ENCODE measurements around the gene TTYH2. TPM values are rescaled to one million over a fixed set of nuclear protein-coding genes. Genes with fewer than 3 reads are reported as not detected.

Gene TTYH2
- total RNA-seq, 1 experiment from 2014 or later = 0.28 TPM

GRCh38 chr17:74200112-74200511 lies 13.3 kb upstream of the TTYH2 start:
- no peaks in the 10 kb centered on the region for H3K9me3 Mint-ChIP-seq (ENCODE audit: low read depth, unreplicated experiment)
- intact Hi-C loops (cut with micrococcal nuclease; ENCODE audit: unreplicated experiment) = no loop called here
- H3K27me3 Mint-ChIP-seq (ENCODE audit: unreplicated experiment) = peaks cover 85% of the 10 kb centered on the region
- H3K27ac Mint-ChIP-seq (ENCODE audit: unreplicated experiment) = no peak overlapping the region
- TF ChIP-seq, protein P1, sequence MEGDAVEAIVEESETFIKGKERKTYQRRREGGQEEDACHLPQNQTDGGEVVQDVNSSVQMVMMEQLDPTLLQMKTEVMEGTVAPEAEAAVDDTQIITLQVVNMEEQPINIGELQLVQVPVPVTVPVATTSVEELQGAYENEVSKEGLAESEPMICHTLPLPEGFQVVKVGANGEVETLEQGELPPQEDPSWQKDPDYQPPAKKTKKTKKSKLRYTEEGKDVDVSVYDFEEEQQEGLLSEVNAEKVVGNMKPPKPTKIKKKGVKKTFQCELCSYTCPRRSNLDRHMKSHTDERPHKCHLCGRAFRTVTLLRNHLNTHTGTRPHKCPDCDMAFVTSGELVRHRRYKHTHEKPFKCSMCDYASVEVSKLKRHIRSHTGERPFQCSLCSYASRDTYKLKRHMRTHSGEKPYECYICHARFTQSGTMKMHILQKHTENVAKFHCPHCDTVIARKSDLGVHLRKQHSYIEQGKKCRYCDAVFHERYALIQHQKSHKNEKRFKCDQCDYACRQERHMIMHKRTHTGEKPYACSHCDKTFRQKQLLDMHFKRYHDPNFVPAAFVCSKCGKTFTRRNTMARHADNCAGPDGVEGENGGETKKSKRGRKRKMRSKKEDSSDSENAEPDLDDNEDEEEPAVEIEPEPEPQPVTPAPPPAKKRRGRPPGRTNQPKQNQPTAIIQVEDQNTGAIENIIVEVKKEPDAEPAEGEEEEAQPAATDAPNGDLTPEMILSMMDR (IDR thresholded peaks at IDR 0.05; ENCODE audit: unreplicated experiment) = no peak
- H3K4me1 Mint-ChIP-seq (ENCODE audit: low read depth, unreplicated experiment) = peaks cover 13% of the 10 kb centered on the region
- CTCF ChIA-PET = interaction anchor here (0.9 to 2.0 kb wide), 7 partner anchors 9 to 110 kb away, joined by 3 to 21 read pairs (median 3); partner anchors contain the start of gene TTYH2
- no peak for DNase-seq
- peaks cover 23% of the 10 kb centered on the region for H3K36me3 Mint-ChIP-seq (ENCODE audit: insufficient read depth, unreplicated experiment)
- peak overlapping the region; percentile 33 for H3K4me3 Mint-ChIP-seq (ENCODE audit: low read depth, unreplicated experiment)
- no TSS peak for BruUV-seq (replicated peaks)

- peaks cover 35% of the 10 kb centered on the region for H3K36me3 Mint-ChIP-seq (ENCODE audit: insufficient read depth, unreplicated experiment)
- TF ChIP-seq, protein P1 (IDR thresholded peaks at IDR 0.05; ENCODE audit: unreplicated experiment) = no peak
- peaks cover 74% of the 10 kb centered on the region for H3K27me3 Mint-ChIP-seq (ENCODE audit: unreplicated experiment)
- BruUV-seq (replicated peaks) = no TSS peak
- peaks cover 20% of the 10 kb centered on the region for H3K4me1 Mint-ChIP-seq (ENCODE audit: low read depth, unreplicated experiment)
- no peak overlapping the region for H3K27ac Mint-ChIP-seq (ENCODE audit: unreplicated experiment)
- H3K9me3 Mint-ChIP-seq (ENCODE audit: low read depth, unreplicated experiment) = no peaks in the 10 kb centered on the region
- H3K4me3 Mint-ChIP-seq (ENCODE audit: low read depth, unreplicated experiment) = no peak overlapping the region
- CTCF ChIA-PET = interaction anchor here (2.0 kb wide), 1 partner anchor 111 kb away, joined by 21 read pairs; no protein-coding TSS in a partner anchor
- DNase-seq = no peak
- intact Hi-C loops (cut with micrococcal nuclease; ENCODE audit: unreplicated experiment) = no loop called here
These were observed 12.1 kb upstream of the TTYH2 start for GRCh38 chr17:74201250-74201649.

DNA sequence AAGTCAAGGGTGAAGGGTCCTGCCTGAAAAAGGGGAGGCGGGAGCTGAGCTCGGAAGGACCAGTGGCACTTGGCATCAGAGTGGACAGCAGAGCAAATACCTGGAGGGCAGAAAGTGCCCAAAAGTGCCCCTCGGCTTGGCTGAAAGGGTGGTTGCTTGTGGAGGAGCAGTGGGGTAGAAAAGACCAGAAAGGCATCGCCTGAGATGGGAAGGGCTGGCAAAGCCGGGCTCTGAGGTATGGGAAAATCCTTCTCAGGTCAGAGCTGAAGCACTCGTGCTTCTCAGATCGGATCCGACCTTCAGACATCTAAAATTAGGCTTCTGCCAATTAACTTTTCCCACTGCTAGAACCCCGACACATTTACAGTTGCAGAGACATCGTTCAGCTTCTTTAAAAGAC lies 11.4 kb upstream of the TTYH2 start:
- no TSS peak for BruUV-seq (replicated peaks)
- TF ChIP-seq, protein P1 (IDR thresholded peaks at IDR 0.05; ENCODE audit: unreplicated experiment) = no peak

GRCh38 chr17:74202938-74203337 lies 10.4 kb upstream of the TTYH2 start:
- Mint-ChIP-seq H3K36me3 (ENCODE audit: insufficient read depth, unreplicated experiment) (peaks cover 48% of the 10 kb centered on the region), H3K27ac (ENCODE audit: unreplicated experiment) (peak overlapping the region; percentile 100), H3K4me3 (ENCODE audit: low read depth, unreplicated experiment) (peak overlapping the region; percentile 96), H3K27me3 (ENCODE audit: unreplicated experiment) (peaks cover 57% of the 10 kb centered on the region), H3K4me1 (ENCODE audit: low read depth, unreplicated experiment) (peaks cover 26% of the 10 kb centered on the region), H3K9me3 (ENCODE audit: low read depth, unreplicated experiment) (no peaks in the 10 kb centered on the region)
- BruUV-seq (replicated peaks) = no TSS peak
- no peak for DNase-seq
- CTCF ChIA-PET = interaction anchor here (1.0 kb wide), 1 partner anchor 10 kb away, joined by 3 read pairs; no protein-coding TSS in a partner anchor
- intact Hi-C loops (cut with micrococcal nuclease; ENCODE audit: unreplicated experiment) = no loop called here
- TF ChIP-seq, protein P1 (IDR thresholded peaks at IDR 0.05; ENCODE audit: unreplicated experiment) = no peak

More for the DNA sequence above, 11.4 kb upstream of the TTYH2 start:
- H3K4me3 Mint-ChIP-seq (ENCODE audit: low read depth, unreplicated experiment) = no peak overlapping the region
- H3K27ac Mint-ChIP-seq (ENCODE audit: unreplicated experiment) = no peak overlapping the region
- peaks cover 26% of the 10 kb centered on the region for H3K4me1 Mint-ChIP-seq (ENCODE audit: low read depth, unreplicated experiment)
- DNase-seq = no peak
- H3K27me3 Mint-ChIP-seq (ENCODE audit: unreplicated experiment) = peaks cover 67% of the 10 kb centered on the region
- H3K9me3 Mint-ChIP-seq (ENCODE audit: low read depth, unreplicated experiment) = no peaks in the 10 kb centered on the region
- H3K36me3 Mint-ChIP-seq (ENCODE audit: insufficient read depth, unreplicated experiment) = peaks cover 42% of the 10 kb centered on the region
- CTCF ChIA-PET = interaction anchor here (0.6 kb wide), 1 partner anchor 118 kb away, joined by 7 read pairs; no protein-coding TSS in a partner anchor
- intact Hi-C loops (cut with micrococcal nuclease; ENCODE audit: unreplicated experiment) = no loop called here
